ENCODE results near the gene MAP3K20. TPM values are rescaled to one million over a fixed set of nuclear protein-coding genes. Genes with fewer than 3 reads are reported as not detected.

Gene MAP3K20
- total and polyA plus RNA-seq, 2 of the 4 experiments (the other 2 are of a cell fraction), result 27.5 to 84.4 TPM

DNA sequence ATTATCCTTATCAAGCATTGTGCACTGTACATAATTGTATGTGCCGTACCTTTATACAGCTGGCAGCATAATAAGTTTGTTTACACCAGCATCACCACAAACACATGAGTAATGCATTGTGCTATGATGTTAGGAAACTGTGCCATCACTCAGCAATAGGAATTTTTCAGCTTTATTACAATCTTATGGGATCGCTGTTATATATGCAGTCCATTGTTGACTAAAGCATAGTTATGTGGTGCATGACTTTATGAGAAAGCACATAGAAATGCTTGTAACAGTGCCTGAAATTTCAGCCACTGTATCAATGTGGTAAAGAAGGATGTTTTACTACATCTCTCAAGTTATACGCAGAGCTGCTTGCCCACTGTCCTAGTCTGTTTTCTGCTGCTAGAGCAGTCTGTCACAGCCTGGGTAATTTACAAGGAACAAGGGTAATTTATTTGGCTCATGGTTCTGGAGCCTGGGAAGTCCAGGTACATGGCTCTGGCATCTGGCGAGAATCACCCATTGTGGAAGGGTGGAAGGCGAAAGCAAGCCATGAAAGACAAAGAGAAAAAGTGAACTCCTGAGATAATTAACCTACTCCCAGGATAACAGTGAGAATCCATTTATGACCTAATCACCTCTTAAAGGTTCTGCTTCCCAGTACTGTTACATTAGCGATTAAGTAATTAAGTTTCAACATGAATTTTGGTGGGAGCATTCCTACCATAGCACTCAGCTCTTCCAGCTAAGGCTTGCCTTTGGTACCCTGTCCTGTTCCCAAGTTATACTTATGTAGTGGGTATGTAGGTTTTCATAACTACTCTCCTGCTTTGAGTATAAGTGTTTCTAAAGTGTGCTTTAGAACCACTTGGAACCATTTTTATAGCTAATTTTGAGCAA lies 4.6 kb downstream of the MAP3K20 start (continued):
- TF ChIP-seq, protein P1, sequence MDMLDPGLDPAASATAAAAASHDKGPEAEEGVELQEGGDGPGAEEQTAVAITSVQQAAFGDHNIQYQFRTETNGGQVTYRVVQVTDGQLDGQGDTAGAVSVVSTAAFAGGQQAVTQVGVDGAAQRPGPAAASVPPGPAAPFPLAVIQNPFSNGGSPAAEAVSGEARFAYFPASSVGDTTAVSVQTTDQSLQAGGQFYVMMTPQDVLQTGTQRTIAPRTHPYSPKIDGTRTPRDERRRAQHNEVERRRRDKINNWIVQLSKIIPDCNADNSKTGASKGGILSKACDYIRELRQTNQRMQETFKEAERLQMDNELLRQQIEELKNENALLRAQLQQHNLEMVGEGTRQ (IDR thresholded peaks at IDR 0.05; ENCODE audit: low read depth, low read length), result no peak

DNA sequence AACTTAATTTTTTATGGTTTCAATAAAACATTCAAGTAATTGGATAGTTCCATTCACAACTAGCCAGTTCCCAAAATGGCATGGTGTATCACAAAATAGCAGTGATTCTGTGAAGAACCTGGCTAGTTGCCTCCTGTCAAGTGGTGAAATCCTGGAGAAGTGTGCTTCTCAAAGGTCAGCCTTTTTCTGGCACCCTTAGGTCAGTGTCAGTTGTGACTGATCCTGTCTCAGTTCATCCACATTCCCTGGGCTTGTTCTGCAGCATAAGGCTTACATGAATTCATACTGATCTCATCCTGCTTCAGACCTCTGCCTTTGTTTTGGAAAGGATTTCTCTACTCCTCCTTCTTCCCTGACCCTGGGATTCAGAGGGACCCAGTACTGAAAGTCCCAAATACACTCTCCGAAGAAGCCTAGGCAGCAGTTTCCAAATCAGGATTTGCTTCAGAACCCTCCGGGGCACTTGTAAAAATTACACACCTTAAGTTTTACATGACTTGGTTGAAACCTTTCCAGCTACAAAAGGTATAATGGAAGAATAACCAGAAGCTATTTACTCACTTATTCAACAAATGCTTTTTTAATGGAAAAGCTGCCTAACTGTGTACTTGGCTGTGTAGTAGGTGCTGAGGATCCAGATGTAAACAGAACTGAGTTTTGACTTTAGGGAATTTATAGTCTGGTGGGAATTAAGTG lies 11.0 kb downstream of the MAP3K20 start:
- H3K79me1 ChIP-seq (ENCODE audit: low read depth in 1 of 2, low read length in 2 of 2), result peaks cover 16 to 64% of the 10 kb centered on the region in 2 experiments
- H3K56ac ChIP-seq (ENCODE audit: extremely low read depth, insufficient read depth, low read length), result peak overlapping the region; percentile 80
- peaks cover 8% of the 10 kb centered on the region for H3K36me3 ChIP-seq (ENCODE audit: control insufficient read depth, insufficient read depth, low read length)
- H2BK20ac ChIP-seq (ENCODE audit: low read depth, low read length), result peak overlapping the region; percentile 30
- WGBS, 2 experiments (ENCODE audit: extremely low coverage in 2 of 2, insufficient read length in 1 of 2), result no CpG with 5 or more reads among the region's 2 CpGs
- in situ Hi-C loops (cut with MboI; ENCODE audit: low sequenced_read_pairs), result no loop called here
- H3K9me1 ChIP-seq (ENCODE audit: insufficient read depth, low read length), result peaks cover 8% of the 10 kb centered on the region; the same call in 1 of the 2 replicates
- H4K91ac ChIP-seq (ENCODE audit: insufficient read depth, low read depth, low read length), result peak overlapping the region; percentile 67
- POLR2A ChIA-PET (ENCODE audit: unreplicated experiment), result no interaction called here
- peak overlapping the region; percentile 82 for H2BK120ac ChIP-seq (ENCODE audit: low read depth, low read length)
- H3K9me3 ChIP-seq (ENCODE audit: control insufficient read depth, insufficient read depth, low read length), result no peaks in the 10 kb centered on the region
- H3K9ac ChIP-seq (ENCODE audit: low read depth, low read length), result peak overlapping the region; percentile 52
- H2AK5ac ChIP-seq (ENCODE audit: low read depth, low read length), result peak overlapping the region; percentile 92
- H3K18ac ChIP-seq (ENCODE audit: low read depth, low read length), result peak overlapping the region; percentile 97
- no peak overlapping the region for H3K4me3 ChIP-seq (ENCODE audit: insufficient read depth, low read depth, low read length)
- H3K14ac ChIP-seq (replicated peaks; ENCODE audit: low read depth, low read length), result peak overlapping the region; percentile 64
- peak overlapping the region; percentile 70; the same call in 1 of the 2 replicates for H3K23ac ChIP-seq (ENCODE audit: low read depth, low read length)
- H2BK15ac ChIP-seq (ENCODE audit: low read depth, low read length), result peak overlapping the region; percentile 92
- H3K27me3 ChIP-seq (ENCODE audit: control insufficient read depth, insufficient read depth, low read length), result no peaks in the 10 kb centered on the region
- H3K4me2 ChIP-seq (ENCODE audit: low read depth, low read length), result peak overlapping the region; percentile 35; the same call in 1 of the 2 replicates
- intact Hi-C loops (cut with micrococcal nuclease), result loop anchor here (10.0 kb wide), 1 partner anchor 98 kb away; no protein-coding TSS in a partner anchor
- H2BK5ac ChIP-seq (ENCODE audit: low read depth, low read length, poor library complexity, severe bottlenecking), result peak overlapping the region; percentile 91
- no peaks in the 10 kb centered on the region for H4K20me1 ChIP-seq (ENCODE audit: insufficient read depth, low read length)
- CTCF ChIA-PET, result interaction anchor here (1.0 kb wide), 1 partner anchor 9 kb away, joined by 3 read pairs; no protein-coding TSS in a partner anchor
- peak overlapping the region; percentile 76 for H3K4ac ChIP-seq (ENCODE audit: low read depth, low read length)
- H2AFZ ChIP-seq (replicated peaks; ENCODE audit: low read length, poor library complexity), result no peak overlapping the region
- no peak overlapping the region for H2AK9ac ChIP-seq (replicated peaks; ENCODE audit: low read depth, low read length, poor library complexity)
- peak overlapping the region; percentile 12 to 81; a peak in 2 of 4 replicates for H4K8ac ChIP-seq (ENCODE audit: low read depth in 2 of 2, low read length in 2 of 2)
- no TSS peak for BruUV-seq (replicated peaks)
- DNase-seq (peak; percentile 54), ATAC-seq (ENCODE audit: low read depth) (peak; percentile 50)
- peak overlapping the region; percentile 86; the same call in 1 of the 2 replicates for H4K5ac ChIP-seq (ENCODE audit: low read depth, low read length)
- H3K27ac ChIP-seq (ENCODE audit: insufficient read depth, low read length), result peak overlapping the region; percentile 88; the same call in 1 of the 2 replicates
- dilution Hi-C loops (cut with HindIII; ENCODE audit: low sequenced_read_pairs, unreplicated experiment), result no loop called here
- H3K4me1 ChIP-seq (ENCODE audit: control insufficient read depth, insufficient read depth, low read length), result peaks cover 26% of the 10 kb centered on the region
- TF ChIP-seq BHLHE40 (IDR thresholded peaks at IDR 0.05; ENCODE audit: low read depth, low read length) (no peak), RCOR1 (IDR thresholded peaks at IDR 0.05; ENCODE audit: insufficient replicate concordance, low read length) (no peak), POLR2A (IDR thresholded peaks at IDR 0.05; ENCODE audit: low read depth, low read length) (no peak), RAD21 (IDR thresholded peaks at IDR 0.05; ENCODE audit: low read length) (no peak), MAZ (IDR thresholded peaks at IDR 0.05; ENCODE audit: borderline replicate concordance, low read depth, low read length) (no peak), FOS (IDR thresholded peaks at IDR 0.05; ENCODE audit: low read depth, low read length) (no peak), SMC3 (IDR thresholded peaks at IDR 0.05; ENCODE audit: low read depth, low read length) (no peak), MAFK (IDR thresholded peaks at IDR 0.05; ENCODE audit: low read depth, low read length) (no peak)
- TF ChIP-seq, protein P2, sequence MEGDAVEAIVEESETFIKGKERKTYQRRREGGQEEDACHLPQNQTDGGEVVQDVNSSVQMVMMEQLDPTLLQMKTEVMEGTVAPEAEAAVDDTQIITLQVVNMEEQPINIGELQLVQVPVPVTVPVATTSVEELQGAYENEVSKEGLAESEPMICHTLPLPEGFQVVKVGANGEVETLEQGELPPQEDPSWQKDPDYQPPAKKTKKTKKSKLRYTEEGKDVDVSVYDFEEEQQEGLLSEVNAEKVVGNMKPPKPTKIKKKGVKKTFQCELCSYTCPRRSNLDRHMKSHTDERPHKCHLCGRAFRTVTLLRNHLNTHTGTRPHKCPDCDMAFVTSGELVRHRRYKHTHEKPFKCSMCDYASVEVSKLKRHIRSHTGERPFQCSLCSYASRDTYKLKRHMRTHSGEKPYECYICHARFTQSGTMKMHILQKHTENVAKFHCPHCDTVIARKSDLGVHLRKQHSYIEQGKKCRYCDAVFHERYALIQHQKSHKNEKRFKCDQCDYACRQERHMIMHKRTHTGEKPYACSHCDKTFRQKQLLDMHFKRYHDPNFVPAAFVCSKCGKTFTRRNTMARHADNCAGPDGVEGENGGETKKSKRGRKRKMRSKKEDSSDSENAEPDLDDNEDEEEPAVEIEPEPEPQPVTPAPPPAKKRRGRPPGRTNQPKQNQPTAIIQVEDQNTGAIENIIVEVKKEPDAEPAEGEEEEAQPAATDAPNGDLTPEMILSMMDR (conservative IDR thresholded peaks at IDR 0.05; ENCODE audit: low read depth, low read length), result no peak
- TF ChIP-seq, protein P1 (IDR thresholded peaks at IDR 0.05; ENCODE audit: low read depth, low read length), result no peak
